AG04450 (cell line): ENCODE data around the gene ENO2. TPM values are rescaled to one million over a fixed set of nuclear protein-coding genes. Genes with fewer than 3 reads are reported as not detected.

Source experiments
- CTCF ChIA-PET: fragments of 300-600, 350-600 bp; formaldehyde crosslinking; extraction: SDS; loops from one replicate; lab custom pipeline; 2022; ENCODE audit warnings: antibody characterized with exemption, inconsistent platforms; lab: Charles Lee
- POLR2A ChIA-PET: fragments of 350-600 bp; formaldehyde crosslinking; extraction: SDS; loops from one replicate; lab custom pipeline; 2021; ENCODE audit warnings: antibody characterized with exemption, inconsistent platforms; lab: Yijun Ruan, JAX
- DNase-seq: peaks from one replicate; pipeline ENCODE4 v3.0.0-alpha.2; 2011; ENCODE audit warnings: low read depth, low spot score
- H3K27ac ChIP-seq: one replicate; pipeline ENCODE4 v1.5.1; 2012; ENCODE audit warnings: low read depth, low read length, control low read depth
- H3K27me3 ChIP-seq: one replicate; pipeline ENCODE4 v1.6.0; 2012; ENCODE audit warnings: low read length; ENCODE audit not compliant: control insufficient read depth, insufficient read depth
- H3K4me3 ChIP-seq: 2 replicates; pipeline ENCODE4 v1.5.1; 2011; ENCODE audit warnings: mild to moderate bottlenecking, low read depth, low read length, control low read depth
- H3K9me3 ChIP-seq: 2 replicates; pipeline ENCODE4 v1.5.1; 2012; ENCODE audit warnings: low read length; ENCODE audit not compliant: control insufficient read depth, insufficient read depth
- polyA plus RNA-seq: library from polyadenylated mRNA; depleted of rRNA; stranded (reverse); fragments of >200 nt; gene quantifications from 2 replicates; pipeline ENCODE4 v1.2.3, GENCODE V29; 2011
- TF ChIP-seq, protein P1 (sequence below): IDR thresholded peaks from 2 replicates; pipeline ENCODE4 v1.5.1; 2011; ENCODE audit warnings: low read depth, low read length, control low read depth, inconsistent platforms

Gene ENO2
- polyA plus RNA-seq, 1 experiment = 25.4 TPM

DNA sequence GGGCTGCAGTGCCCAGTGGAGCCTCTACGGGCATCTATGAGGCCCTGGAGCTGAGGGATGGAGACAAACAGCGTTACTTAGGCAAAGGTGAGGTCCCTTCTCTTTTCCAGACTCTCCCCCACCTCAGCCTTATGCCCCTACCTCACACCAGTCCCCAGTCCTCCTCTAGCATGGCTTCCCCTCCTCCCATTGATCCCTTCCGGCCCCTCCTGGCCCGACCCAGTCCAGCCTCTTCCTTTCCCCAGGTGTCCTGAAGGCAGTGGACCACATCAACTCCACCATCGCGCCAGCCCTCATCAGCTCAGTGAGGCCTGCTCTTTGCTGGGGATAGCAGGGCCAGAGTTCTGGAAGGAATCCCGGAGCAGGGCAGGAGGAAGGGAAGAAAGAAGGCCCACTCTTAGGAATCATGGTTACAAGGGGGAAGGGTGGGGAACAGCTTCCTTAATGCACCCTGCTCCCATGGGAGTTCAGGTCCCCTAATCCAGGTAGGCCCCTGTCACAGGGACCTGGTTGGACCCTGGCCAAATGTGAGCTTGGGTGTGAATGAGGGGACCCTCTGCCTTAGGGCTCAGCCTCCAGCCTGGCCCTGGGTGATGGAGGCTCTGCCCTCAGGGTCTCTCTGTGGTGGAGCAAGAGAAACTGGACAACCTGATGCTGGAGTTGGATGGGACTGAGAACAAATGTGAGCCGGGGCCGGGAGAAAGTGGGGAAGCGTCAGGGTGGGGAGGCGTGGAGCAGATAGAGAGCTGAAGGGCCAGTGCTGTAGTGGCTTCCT, 2.2 kb downstream of the ENO2 start:
- DNase-seq = no peak
- no peaks in the 10 kb centered on the region for H3K27me3 ChIP-seq
- ChIA-PET CTCF (interaction anchor here (0.6 to 1.8 kb wide), 3 partner anchors 7 to 25 kb away, joined by 3 to 8 read pairs (median 5); no protein-coding TSS in a partner anchor), POLR2A (no interaction called here)
- TF ChIP-seq, protein P1, sequence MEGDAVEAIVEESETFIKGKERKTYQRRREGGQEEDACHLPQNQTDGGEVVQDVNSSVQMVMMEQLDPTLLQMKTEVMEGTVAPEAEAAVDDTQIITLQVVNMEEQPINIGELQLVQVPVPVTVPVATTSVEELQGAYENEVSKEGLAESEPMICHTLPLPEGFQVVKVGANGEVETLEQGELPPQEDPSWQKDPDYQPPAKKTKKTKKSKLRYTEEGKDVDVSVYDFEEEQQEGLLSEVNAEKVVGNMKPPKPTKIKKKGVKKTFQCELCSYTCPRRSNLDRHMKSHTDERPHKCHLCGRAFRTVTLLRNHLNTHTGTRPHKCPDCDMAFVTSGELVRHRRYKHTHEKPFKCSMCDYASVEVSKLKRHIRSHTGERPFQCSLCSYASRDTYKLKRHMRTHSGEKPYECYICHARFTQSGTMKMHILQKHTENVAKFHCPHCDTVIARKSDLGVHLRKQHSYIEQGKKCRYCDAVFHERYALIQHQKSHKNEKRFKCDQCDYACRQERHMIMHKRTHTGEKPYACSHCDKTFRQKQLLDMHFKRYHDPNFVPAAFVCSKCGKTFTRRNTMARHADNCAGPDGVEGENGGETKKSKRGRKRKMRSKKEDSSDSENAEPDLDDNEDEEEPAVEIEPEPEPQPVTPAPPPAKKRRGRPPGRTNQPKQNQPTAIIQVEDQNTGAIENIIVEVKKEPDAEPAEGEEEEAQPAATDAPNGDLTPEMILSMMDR = no peak
- H3K27ac ChIP-seq = no peak overlapping the region
- H3K9me3 ChIP-seq = no peaks in the 10 kb centered on the region; the same call in 1 of the 2 replicates
- no peak overlapping the region for H3K4me3 ChIP-seq

DNA sequence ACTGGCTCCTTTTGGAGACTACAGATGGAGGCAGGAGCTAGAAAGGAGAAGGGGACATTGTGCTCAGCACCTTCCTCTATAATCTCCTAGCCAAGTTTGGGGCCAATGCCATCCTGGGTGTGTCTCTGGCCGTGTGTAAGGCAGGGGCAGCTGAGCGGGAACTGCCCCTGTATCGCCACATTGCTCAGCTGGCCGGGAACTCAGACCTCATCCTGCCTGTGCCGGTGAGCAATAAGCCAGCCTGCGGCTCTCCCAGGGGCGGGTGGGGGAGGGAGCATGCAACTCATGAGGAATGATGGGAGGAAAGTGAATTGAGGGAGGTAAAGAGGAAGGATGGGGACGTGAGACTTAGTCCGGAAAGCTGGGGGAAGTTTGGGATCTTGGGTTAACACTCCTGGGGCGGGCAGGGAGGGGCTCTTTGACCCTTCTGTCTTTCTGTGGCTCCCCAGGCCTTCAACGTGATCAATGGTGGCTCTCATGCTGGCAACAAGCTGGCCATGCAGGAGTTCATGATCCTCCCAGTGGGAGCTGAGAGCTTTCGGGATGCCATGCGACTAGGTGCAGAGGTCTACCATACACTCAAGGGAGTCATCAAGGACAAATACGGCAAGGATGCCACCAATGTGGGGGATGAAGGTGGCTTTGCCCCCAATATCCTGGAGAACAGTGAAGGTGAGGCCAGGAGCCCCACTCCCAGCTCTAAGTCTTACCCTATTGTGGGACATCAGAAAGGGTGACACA, 3.3 kb downstream of the ENO2 start:
- H3K27me3 ChIP-seq = no peaks in the 10 kb centered on the region
- DNase-seq = no peak
- ChIA-PET POLR2A (no interaction called here), CTCF (interaction anchor here (1.8 kb wide), 1 partner anchor 8 kb away, joined by 8 read pairs; no protein-coding TSS in a partner anchor)
- TF ChIP-seq, protein P1 = no peak
- no peak overlapping the region for H3K4me3 ChIP-seq
- no peak overlapping the region for H3K27ac ChIP-seq
- no peaks in the 10 kb centered on the region; the same call in 1 of the 2 replicates for H3K9me3 ChIP-seq

DNA sequence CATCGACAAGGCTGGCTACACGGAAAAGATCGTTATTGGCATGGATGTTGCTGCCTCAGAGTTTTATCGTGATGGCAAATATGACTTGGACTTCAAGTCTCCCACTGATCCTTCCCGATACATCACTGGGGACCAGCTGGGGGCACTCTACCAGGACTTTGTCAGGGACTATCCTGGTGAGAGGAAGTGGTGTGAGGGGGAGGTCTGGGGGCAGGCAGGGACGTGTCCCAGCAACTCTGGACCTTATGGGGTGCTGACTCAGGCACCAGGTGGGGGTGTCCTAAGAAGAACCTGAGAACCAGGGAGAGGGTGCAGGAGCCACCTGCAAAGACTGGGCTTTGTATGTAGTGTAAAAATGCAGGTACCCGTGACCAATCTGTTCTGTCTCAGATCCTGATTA, 5.2 kb downstream of the ENO2 start:
- DNase-seq = no peak
- no peak overlapping the region for H3K4me3 ChIP-seq
- H3K9me3 ChIP-seq = no peaks in the 10 kb centered on the region; the same call in 1 of the 2 replicates
- no peaks in the 10 kb centered on the region for H3K27me3 ChIP-seq
- CTCF ChIA-PET = no interaction called here
- TF ChIP-seq, protein P1 = no peak
- POLR2A ChIA-PET = no interaction called here
- no peak overlapping the region for H3K27ac ChIP-seq

DNA sequence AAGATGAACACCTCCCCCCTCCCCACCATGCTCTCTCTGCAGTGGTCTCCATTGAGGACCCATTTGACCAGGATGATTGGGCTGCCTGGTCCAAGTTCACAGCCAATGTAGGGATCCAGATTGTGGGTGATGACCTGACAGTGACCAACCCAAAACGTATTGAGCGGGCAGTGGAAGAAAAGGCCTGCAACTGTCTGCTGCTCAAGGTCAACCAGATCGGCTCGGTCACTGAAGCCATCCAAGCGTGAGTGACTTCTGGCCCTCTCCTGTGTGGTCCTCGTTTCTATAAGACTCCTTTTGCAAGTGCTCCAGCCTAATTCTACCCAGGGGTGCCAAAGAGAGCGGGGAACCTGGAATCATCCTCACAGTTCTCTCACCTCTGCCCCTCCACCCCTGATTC, 7.2 kb downstream of the ENO2 start:
- no peak for DNase-seq
- ChIA-PET POLR2A (interaction anchor here (1.7 kb wide), 1 partner anchor 16 kb away, joined by 4 read pairs; no protein-coding TSS in a partner anchor), CTCF (interaction anchor here (1.1 to 1.7 kb wide), 2 partner anchors 17 to 52 kb away, joined by 5 read pairs; no protein-coding TSS in a partner anchor)
- no peak overlapping the region for H3K4me3 ChIP-seq
- H3K27me3 ChIP-seq = no peaks in the 10 kb centered on the region
- TF ChIP-seq, protein P1 = no peak
- no peak overlapping the region for H3K27ac ChIP-seq
- H3K9me3 ChIP-seq = no peaks in the 10 kb centered on the region
